GM18867 (cell line): ENCODE measurements around the gene MTERF1.
"Not testable (repeated sequence)": the region's sequence is repeated elsewhere in the genome, so short reads cannot be mapped to it uniquely, and the experiment has no call there.

Source experiments
- ATAC-seq: cut with Tn5 transposase; IDR thresholded peaks from one replicate; pipeline ENCODE4 v1.9.1; 2021; ENCODE audit warnings: mild to moderate bottlenecking, moderate library complexity; ENCODE audit not compliant: unreplicated experiment

Gene MTERF1

DNA sequence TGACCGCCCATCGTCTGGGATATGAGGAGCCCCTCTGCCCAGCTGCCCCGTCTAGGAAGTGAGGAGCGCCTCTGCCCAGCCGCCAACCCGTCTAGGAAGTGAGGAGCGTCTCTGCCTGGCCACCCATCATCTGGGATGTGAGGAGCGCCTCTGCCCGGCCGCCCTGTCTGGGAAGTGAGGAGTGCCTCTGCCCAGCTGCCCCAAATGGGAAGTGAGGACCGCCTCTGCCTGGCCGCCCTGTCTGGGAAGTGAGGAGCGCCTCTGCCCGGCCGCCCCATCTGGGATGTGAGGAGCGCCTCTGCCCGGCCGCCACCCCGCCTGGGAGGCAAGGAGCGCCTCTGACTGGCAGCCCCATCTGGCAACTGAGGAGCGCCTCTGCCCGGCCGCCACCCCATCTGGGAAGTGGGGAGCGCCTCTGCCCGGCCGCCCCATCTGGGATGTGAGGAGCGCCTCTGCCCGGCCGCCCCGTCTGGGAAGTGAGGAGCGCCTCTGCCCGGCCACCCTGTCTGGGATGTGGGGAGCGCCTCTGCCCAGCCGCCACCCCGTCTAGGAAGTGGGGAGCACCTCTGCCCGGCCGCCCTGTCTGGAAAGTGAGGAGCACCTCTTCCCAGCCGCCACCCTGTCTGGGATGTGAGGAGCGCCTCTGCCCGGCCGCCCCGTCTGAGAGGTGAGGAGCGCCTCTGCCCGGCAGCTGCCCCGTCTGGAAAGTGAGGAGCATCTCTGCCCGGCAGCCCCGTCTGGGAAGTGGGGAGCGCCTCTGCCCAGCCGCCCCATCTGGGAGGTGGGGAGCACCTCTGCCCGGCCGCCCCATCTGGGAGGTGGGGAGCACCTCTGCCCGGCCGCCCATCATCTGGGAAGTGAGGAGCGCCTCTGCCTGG, 7.1 kb upstream of the MTERF1 start:
- ATAC-seq: not testable (repeated sequence)

DNA sequence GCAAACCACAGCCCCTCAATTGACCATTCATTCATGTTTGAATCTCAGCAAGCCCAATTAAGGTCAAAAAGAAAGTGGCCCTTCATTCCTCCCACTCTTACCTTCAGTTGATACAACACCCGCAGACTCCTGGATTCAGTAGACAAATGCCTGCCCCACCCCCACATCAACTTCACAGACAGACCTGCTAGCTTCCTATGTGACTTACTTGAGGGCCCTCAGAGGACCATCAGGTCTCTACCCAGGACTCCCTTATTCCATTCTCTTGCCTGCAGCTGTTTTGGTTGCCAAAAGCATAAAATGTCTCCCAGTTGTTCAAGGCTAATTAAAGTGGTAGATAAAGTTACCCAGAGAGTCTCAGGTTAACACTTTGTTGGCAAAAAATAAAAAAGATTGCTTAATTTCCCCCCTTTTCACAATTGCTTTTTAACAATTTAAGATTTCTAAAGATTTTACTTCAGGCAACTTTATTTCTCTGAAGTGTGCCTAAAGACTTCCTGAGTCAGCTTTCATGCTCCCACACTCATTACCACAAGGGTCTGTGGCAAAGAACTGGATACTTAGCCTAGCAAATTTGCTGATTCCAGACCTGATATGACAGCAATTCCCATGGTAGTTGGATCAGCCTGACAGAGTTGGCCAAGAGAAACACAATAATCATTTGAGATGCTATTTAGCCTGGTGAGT, 3.3 kb upstream of the MTERF1 start:
- no peak for ATAC-seq

DNA sequence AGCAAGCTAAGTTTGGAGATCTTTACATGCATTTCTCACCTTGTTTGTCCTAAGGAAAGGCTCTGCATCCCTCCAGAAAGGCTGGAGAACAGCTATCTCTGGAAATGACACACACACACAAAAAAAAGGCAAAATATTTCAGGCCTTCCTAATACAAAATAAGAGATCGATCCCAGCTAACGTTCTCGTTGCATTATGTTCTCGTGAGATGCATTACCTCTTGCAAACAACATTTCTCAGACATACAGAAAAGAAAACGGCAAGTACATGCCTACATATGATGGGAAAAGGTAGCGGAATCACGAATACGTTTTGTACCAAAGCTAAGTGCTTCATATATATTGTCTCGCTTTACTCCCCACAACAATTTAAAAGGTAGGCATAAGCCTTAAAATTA, 488 bp downstream of the MTERF1 start:
- peak; percentile 2 for ATAC-seq

DNA sequence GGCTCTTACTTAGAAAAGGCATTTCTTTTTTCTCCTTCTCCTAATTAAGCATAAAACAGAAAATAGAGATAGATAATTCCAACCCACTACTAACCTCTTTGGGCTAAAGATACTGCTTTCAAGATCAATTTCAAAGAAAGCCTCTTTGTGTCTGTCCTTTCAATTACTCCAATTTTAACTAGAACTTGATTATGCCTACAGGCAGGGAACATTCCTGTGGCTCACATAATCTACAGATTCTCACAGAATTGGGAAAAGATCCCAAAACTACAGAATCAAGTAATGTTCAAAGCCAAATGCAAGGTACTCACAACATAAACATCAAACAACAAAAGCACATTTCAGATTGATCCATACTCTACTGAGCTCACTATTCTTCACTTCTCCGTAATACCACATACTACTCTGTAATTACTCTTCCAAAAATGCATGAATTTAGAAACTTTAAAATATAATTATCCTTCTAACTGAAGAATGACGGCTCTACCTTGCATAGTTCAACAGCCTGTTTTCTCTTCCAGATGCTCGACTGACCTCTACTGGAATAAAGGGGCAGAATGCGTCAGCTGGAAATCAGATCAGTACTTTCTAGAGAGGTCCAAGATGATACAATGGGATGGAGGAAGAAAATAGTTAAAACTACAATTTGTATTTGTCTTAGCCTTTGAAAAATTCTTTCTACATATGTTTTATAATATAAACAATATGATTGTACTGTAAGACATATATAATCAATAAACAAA, 3.9 kb downstream of the MTERF1 start:
- no peak for ATAC-seq

DNA sequence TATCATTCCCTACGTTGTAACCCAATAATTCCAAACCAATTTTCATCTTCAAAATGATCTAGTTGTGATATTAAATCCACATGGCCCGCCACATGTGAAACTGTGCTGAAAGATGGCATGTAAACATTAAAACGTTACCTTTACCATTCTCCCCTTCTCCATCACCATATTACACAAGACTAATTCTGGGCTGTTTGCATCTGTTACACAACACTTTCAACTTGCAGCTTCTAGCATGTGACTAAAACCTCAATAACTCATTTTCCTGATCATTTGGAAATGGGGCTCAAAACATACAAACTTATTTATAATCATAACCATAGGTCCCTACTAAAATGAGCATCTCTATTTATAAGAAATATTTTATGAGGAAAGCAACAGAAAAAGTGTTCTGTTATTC, 4.7 kb downstream of the MTERF1 start:
- ATAC-seq: no peak

DNA sequence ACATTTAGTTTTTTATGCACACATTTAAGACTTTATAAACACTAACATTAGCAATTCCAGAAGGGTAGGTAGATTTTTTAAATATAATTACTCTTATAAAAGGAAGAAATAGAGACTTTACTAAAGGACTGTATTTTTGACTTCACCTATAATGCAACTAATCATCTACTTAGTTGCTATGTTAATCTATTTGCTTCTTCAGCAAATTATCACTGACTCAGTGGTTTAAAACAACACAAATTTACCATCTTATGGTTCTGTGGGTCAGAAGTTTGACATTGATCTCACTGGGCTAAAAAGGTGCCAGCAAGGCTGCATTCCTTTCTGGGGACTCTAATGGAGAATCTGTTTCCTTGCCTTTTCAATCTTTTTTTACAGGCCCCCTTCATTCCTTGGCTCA, 7.6 kb downstream of the MTERF1 start:
- no peak for ATAC-seq

DNA sequence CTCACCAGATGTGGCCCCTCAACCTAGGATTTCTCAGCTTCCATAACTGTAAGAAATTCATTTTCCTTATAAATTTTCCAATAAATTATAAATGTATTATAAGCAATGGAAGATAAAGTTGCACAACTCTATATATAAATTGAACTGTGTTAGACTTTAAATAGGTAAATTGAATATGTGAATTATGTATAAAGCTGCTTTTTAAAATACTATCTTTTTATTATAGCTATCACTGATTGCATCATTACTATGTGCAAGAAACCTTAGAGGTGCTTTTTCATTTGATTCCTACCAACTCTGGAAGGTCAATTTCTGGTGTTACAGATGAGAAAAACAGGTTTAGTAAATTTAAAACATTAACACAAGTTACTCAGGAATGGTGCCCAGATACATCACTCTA, 8.4 kb downstream of the MTERF1 start:
- no peak for ATAC-seq

DNA sequence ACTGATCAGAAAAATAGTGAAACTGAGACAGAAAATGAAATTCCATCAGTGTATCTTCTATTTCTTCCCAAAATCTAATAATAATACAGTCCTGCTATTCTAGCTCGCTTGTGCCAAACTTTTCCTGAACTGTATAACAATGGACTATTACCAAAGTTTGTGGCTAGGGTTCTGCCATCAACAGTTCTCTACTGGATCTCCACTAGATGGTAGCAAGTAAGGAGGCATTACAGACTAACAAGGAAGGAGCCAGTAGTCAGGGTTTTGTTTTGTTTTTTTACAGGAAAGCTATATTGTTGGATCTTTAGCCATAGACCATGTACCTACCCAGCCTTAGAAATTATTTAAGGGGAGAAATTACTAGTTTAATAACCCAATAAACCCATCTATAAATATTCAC, 10.8 kb downstream of the MTERF1 start:
- no peak for ATAC-seq

DNA sequence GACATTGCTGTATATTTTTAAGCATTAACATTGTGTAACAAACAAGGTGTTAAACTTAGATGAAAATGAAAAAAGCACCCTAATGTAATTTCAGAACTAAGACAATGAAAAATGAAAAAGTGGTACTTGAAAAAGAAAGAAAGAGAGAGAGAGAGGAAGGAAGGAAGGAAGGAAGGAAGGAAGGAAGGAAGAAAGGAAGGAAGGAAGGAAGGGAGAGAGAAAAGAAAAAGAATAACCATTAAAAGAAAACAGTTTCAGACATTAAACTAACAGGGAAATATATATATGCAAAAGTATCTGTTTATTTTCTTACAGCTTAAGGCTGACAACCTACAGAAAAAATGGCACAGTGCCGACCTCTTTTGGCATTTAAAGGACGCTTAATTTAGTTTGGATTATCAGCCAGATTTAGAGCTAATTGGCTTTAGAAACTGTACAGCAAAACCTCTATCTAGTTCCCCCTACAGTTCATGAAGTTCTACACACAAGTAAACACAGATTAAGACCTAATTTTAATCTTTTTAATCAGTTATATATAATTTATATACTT, 13.8 kb downstream of the MTERF1 start:
- ATAC-seq: no peak

DNA sequence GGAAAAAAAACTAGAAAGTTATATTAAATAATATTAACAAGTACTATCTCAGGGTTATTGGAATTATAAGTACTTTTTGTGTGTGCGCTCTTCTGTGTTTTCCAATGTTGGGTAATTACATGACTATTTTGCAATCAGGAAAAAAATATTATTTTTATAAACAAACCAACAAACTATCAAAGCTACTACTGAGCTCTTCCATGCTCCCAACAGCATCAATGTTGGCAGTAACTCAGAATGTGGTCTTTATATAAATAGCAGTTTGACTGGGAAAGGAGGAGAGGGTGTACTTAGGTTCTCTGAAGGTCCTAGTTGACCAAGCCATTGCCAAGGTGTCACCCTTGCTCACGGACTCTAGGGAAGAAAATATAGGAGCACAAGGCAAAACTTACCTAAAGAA, 15.0 kb downstream of the MTERF1 start:
- ATAC-seq: no peak

DNA sequence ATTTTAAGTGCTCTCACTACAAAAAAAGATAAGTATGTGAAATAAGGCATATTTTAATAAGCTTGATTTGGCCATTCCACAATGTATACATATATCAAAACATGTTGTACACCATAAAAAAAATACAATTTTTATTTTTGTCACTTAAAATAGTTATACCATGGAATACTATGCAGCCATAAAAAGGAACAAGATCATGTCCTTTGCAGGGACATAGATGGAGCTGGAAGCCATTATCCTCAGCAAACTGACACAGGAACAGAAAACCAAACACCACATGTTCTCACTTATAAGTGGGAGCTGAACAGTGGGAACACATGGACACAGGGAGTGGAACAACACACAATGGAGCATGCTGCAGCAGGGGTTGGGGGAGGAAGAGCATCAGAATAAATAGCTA, 15.9 kb downstream of the MTERF1 start:
- not testable (repeated sequence) for ATAC-seq

DNA sequence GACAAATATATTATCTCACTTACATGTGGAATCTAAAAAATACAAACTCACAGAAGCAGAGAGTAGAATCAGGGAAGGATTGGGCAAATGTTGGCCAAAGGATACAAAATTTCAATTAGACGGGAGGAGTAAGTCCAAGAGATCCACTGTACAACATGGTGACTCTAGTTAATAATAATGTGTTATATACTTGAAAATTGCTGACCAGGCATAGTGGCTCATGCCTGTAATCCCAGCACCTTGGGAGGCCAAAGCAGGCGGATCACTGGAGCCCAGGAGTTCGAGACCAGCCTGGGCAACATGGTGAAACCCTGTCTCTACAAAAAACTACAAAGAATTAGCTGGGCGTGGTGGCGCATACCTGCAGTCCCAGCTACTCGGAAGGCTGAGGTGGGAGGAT, 16.4 kb downstream of the MTERF1 start:
- ATAC-seq: no peak

DNA sequence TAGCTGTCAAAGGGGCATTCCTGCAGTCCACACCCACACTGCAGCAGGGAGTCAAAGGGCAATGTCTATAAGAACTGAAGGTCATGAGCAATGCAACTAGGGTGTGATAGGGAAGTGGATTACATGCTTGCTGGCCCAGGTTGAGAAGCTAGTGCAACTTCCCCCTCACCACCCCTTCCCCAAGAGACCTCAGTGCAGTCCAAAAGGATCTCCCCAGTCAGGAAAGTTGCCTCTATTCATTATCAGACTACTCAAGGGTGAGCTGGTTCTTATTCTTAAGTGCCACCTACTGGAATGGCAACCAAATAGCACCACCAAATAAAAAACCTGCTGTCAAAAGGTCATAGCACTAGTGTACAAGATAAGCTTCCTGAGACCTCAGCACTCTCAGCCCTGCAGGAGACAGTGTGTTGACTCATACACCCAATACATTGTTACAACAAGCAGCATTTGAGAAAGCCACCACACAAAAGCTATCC, 28.2 kb downstream of the MTERF1 start:
- peak; percentile 87 for ATAC-seq

DNA sequence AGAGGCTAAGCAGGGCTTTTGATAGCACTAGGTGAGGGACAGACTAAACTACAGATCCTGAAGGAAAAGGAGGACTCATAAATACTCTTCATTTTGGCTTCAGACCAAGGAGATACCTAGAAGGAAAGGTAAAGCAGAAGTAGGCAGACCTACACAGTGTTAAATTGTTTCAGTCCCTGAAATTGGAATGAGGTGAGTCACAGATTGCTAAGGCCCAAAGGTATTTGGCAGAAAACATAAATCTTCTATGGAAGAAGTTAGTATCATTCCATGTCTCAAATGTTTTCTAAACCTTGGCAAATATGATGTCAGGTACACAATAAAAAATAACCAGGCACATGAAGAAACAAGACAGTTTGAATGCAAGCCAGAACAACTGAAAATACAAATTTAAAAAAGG, 30.0 kb downstream of the MTERF1 start:
- ATAC-seq: no peak

DNA sequence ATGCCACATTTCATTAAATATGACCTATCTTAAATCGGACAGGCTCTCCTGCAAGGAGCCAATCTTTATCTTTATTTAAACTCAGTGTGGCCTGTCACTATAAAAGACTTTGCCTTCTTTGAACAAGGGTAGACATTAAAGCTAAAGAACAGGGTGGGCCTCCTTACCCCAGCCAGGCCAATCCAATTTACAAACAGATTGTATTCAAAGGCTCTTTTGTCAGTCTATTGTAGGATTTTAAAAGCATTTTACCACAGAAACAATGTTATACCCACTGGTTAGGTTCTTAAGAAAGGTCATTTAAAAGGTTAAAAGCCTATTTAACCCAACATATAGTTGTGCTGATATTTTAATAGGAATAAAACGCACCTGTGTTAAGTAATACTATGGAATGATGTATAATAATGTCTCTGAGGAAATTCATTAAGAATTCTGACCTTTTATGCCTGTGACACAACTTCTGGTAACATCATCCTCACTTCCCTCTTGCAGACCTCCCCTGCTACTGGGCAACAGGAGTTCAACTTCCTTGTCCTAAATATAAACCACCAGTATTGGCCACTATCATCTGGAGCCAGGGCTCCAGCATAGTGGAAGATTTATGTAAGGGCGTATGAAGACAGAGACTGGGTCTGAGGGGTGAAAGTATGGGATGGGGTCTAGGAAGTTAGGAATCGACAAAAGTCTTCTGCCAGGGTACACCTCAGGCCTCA, 32.5 kb downstream of the MTERF1 start:
- ATAC-seq: no peak

DNA sequence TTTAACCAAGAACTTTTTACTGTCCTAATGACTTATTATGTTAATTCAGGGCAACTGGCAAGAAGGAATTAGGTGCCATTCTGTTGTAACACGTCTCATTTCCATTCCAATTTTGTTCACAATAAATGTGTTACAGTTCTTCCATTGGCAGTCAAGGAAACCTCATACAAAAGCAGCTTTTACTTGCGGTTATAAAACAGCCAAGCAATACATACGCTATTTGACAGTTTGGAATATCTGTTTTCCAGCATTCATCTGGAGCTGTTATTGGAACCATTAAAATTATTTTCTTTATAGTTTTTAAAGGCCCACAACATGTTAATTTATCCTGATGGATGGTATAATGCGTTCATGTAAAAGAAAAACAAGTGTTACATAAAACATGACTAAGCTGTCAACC, 33.3 kb downstream of the MTERF1 start:
- no peak for ATAC-seq

DNA sequence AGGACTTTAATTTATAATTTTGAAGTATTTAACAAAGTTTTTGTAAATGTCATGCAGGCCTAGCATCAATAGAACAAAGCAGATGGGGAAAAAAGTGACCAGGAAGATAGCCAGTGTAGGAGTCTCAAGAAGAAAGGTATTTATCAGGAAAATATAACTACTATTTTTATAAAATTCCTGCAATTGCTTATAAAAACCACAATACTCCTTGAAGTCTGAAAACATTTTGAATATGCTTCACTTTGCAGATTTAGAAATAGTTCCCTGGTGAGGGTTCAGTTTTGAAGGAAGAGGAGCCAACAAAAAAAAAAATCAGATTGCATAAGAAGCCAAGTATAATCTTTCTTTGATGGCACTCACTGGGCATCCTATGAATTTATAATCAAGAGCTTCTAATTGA, 34.1 kb downstream of the MTERF1 start:
- no peak for ATAC-seq

DNA sequence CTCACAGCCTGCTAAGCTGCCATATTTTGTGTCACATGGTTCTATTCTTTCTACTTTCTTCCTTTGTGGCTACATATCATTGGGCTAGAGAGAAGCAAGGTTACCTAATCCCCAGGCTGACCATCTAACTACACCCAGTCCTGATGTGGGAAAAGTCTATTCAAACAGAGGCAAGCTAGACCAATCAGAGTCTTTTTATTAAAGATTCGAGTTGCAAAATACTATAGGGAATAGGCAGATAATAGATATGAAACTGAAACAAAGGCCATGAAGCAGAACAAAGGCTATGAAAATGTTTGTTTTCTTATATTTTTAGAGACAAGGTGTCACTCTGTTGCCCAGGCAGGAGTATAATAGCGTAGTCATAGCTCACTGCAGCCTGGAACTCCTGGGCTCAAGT, 36.7 kb downstream of the MTERF1 start:
- peak; percentile 95 for ATAC-seq

DNA sequence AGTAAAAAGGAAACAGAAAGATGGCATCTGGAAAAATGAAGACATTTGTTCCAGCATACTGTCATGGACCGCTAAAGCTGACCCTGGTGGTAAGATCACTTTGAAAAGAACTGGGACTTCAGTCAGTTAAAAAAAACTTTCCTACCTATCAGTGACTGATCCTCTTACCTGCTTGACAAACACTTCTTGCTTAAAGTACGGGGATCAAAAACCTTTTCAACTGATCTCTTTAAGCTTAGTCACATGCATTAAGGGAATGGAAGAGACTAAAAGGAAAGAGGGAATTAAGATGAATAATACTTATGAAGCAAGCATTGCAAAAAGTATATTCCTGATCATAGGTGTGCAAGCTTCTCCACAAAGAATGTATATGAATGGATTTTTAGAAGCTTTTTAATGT, 42.1 kb downstream of the MTERF1 start:
- ATAC-seq: no peak

DNA sequence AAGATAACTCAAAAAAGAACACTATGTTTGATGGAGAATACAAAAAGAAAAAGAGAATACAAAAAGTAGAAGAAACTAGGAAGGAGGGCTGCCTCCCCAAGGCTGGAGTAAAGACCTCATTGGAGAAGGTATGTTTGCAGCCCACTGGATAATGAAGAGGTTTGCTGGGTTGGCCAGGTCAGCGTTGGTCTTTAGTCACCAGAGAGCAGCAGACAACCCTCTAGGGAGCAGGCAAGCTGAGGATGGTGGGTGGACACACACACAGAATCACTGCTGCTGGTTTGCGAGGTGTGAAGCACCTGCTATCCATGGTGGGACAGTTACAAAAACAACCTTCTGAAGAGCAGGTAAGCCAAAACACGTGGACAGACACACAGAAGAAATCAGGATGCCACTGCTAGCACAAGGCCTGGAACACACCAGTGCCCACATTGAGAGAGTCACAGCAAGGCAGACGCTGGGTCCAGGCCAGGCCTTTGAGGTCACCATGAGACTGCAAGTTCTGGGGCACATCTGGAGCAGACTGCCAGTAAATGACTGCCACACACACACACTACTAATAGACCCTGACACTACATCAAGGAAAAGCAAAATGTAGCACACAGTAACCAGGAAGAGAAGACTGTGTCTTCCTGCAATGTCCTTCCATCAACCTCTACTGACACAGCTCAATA, 43.0 kb downstream of the MTERF1 start:
- no peak for ATAC-seq
